HCT116 (cell line): Measurements from ENCODE around the gene RHOT1.

ENCODE experiments used
- EGR1 ChIP-seq: IDR thresholded peaks from 2 replicates; pipeline ENCODE4 v1.6.1; 2012; ENCODE audit warnings: low read depth
- EZH2 ChIP-seq: fragments of 200-600 bp; sonication (generic); IDR thresholded peaks from 2 replicates; pipeline ENCODE4 v1.6.1; 2017; ENCODE audit warnings: antibody characterized with exemption, mixed run types
- EZH2phosphoT487 ChIP-seq: fragments of 200-600 bp; IDR thresholded peaks from 2 replicates; pipeline ENCODE4 v1.6.1; 2018; ENCODE audit warnings: antibody characterized with exemption, borderline replicate concordance
- POLR2A ChIP-seq: IDR thresholded peaks from 2 replicates; pipeline ENCODE4 v1.7.0; 2011; ENCODE audit warnings: borderline replicate concordance; ENCODE audit not compliant: insufficient read depth, insufficient read length; ENCODE audit errors: extremely low read depth
- POLR2AphosphoS5 ChIP-seq: IDR thresholded peaks from 2 replicates; pipeline ENCODE4 v1.6.1; 2011; ENCODE audit warnings: mild to moderate bottlenecking, low read depth, low read length, moderate library complexity
- TF ChIP-seq, protein P1 (sequence below), 3 experiments: fragments of 200-600 bp in 1 of 3; sonication (generic) in 1 of 3; IDR thresholded peaks in 2 of 3; conservative IDR thresholded peaks in 1 of 3; 2 replicates each; pipeline ENCODE4 v1.5.1; 2012 to 2017; ENCODE audit warnings: low read depth in 2 of 3, low read length in 2 of 3, antibody characterized with exemption in 1 of 3, borderline replicate concordance in 1 of 3, control low read depth in 1 of 3, mild to moderate bottlenecking in 1 of 3, mixed read lengths in 1 of 3, mixed run types in 1 of 3, moderate library complexity in 1 of 3; ENCODE audit not compliant: insufficient read depth in 1 of 3
- TF ChIP-seq, protein P2 (sequence below): IDR thresholded peaks from 2 replicates; pipeline ENCODE4 v1.6.1; 2012
- TF ChIP-seq, protein P3 (sequence below): IDR thresholded peaks from 2 replicates; pipeline ENCODE4 v1.6.1; 2012; ENCODE audit warnings: low read depth

DNA sequence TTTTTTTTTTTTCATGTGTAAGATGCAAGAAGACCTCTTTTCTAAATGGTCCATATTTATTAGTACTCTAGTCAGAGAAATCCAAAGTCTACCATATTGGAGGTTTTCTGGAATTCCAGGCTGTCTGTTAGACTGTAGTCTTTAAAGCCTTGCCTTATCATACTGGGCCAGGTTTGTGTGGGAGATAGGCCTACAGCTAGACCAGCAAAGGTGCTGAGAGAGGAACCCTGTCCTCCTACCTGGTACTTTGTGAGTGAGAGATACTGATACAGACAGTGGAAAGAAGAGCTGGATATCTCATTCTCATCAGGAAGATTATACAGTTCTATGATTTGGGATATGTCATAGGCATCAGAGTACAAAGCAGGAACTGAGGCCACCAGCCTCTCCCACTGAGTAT is 8.1 kb downstream of the RHOT1 start:
- TF ChIP-seq, protein P1, sequence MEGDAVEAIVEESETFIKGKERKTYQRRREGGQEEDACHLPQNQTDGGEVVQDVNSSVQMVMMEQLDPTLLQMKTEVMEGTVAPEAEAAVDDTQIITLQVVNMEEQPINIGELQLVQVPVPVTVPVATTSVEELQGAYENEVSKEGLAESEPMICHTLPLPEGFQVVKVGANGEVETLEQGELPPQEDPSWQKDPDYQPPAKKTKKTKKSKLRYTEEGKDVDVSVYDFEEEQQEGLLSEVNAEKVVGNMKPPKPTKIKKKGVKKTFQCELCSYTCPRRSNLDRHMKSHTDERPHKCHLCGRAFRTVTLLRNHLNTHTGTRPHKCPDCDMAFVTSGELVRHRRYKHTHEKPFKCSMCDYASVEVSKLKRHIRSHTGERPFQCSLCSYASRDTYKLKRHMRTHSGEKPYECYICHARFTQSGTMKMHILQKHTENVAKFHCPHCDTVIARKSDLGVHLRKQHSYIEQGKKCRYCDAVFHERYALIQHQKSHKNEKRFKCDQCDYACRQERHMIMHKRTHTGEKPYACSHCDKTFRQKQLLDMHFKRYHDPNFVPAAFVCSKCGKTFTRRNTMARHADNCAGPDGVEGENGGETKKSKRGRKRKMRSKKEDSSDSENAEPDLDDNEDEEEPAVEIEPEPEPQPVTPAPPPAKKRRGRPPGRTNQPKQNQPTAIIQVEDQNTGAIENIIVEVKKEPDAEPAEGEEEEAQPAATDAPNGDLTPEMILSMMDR (IDR thresholded peaks at IDR 0.05 in 2 of 3, conservative IDR thresholded peaks at IDR 0.05 in 1 of 3; ENCODE audit: borderline replicate concordance in 1 of 3, insufficient read depth in 1 of 3, low read depth in 2 of 3, low read length in 2 of 3) = no peak
- no peak for TF ChIP-seq EZH2phosphoT487
- TF ChIP-seq, protein P2, sequence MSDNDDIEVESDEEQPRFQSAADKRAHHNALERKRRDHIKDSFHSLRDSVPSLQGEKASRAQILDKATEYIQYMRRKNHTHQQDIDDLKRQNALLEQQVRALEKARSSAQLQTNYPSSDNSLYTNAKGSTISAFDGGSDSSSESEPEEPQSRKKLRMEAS = no peak
- no peak for TF ChIP-seq POLR2A
- TF ChIP-seq EZH2 = no peak
- TF ChIP-seq, protein P3, sequence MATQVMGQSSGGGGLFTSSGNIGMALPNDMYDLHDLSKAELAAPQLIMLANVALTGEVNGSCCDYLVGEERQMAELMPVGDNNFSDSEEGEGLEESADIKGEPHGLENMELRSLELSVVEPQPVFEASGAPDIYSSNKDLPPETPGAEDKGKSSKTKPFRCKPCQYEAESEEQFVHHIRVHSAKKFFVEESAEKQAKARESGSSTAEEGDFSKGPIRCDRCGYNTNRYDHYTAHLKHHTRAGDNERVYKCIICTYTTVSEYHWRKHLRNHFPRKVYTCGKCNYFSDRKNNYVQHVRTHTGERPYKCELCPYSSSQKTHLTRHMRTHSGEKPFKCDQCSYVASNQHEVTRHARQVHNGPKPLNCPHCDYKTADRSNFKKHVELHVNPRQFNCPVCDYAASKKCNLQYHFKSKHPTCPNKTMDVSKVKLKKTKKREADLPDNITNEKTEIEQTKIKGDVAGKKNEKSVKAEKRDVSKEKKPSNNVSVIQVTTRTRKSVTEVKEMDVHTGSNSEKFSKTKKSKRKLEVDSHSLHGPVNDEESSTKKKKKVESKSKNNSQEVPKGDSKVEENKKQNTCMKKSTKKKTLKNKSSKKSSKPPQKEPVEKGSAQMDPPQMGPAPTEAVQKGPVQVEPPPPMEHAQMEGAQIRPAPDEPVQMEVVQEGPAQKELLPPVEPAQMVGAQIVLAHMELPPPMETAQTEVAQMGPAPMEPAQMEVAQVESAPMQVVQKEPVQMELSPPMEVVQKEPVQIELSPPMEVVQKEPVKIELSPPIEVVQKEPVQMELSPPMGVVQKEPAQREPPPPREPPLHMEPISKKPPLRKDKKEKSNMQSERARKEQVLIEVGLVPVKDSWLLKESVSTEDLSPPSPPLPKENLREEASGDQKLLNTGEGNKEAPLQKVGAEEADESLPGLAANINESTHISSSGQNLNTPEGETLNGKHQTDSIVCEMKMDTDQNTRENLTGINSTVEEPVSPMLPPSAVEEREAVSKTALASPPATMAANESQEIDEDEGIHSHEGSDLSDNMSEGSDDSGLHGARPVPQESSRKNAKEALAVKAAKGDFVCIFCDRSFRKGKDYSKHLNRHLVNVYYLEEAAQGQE = no peak
- TF ChIP-seq POLR2AphosphoS5 = no peak
- TF ChIP-seq EGR1 = no peak
